Measurements from ENCODE around the gene TCF12.

The TCF12 gene

GRCh38 chr15:57026016-57026592 is 107.7 kb downstream of the TCF12 start:
- no peak for DNase-seq

- no peak for DNase-seq
Observed at GRCh38 chr15:57027596-57027995, 109.2 kb downstream of the TCF12 start.

DNA sequence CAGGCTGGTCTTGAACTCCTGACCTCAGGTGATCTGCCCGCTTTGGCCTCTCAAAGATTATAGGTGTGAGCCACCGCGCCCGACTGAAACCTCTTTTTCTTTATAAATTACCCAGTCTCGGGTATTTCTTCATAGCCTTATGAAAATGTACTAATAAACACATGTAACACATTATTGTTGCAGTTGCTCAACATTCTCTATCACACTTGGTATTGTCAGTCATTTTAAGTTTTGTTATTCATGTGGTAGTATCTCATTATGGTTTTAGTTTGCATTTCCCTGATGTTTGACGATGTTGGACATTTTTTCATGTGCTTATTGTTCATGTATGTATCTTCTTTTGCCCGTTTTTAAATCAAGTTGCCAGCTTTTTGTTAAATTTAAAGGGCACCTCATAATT is 109.7 kb downstream of the TCF12 start:
- no peak for DNase-seq

- DNase-seq = no peak
Observed at GRCh38 chr15:57030011-57030410, 111.6 kb downstream of the TCF12 start.

DNA sequence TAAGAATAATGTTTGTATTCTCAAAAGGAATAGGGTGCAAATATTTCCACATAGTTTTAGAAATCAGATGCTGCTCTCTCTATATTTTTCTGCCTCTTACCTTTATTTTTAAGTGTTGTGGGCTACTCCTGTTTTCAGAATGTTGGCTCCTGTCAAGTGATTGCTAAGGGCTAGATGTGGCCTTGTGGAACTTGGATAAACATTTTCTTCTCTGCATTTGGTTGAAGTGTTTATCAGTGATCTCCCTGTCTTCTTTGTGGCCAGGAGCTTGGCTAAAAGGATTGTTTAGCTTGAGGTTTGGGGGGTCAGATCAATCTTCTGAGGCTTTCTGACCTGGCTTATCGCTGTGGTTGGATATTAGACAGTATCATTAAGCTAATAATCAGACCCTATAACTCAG is 112.6 kb downstream of the TCF12 start:
- no peak for DNase-seq

DNA sequence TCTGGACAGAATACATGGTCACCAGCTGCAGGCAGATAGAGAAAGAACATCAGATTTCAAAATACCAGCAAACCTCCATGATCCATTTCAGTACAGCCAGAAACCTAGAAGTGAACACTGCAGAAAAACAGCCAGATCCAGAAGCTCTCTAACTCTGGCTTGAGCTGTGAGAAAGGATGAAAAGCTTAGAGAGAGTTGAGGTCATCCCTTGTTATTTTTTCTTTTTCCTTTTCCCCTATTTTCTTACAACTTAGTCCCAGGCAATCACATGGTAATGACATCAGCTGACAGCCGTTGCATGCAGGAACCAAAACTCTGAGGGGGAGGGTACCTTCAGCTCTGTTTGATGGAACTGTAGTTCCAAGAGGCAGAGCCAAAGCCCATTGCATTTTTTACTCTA is 113.2 kb downstream of the TCF12 start:
- no peak for DNase-seq

DNA sequence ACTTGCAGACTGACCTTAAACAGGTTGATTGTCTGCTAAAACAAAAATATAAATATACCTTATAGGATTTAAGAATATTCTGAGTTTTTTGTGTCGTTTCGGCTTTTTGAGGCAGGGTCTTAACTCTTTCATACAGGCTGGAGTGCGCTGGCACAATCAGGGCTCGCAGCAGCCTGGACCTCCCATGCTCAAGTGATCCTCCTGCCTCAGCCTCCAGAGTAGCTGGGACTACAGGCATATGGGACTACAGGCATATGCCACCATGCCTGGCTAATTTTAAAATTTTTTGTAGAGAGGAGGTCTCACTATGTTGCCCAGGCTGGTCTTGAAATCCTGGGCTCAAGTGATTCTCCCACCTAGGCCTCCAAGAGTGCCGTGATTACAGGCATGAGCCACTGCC is 113.9 kb downstream of the TCF12 start:
- no peak for DNase-seq

GRCh38 chr15:57033715-57034439 is 115.4 kb downstream of the TCF12 start:
- no peak for DNase-seq

DNA sequence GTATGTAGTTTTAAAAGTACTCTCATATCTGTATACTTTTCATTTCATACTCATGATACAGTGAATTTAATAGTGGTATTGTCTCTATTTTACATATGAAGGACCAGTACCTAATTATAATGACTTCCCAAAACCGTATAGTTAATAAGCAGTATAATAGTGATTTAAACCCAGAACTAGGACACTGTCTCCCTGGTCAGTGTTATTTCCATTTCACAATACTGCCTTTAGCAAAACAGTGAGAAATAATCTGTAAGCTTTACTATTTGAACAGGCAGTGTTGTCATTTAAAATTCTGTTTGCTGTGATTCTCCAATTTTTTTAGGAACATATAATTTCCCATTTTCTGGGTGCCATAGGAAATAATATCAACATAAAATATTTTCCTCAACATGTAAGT is 116.2 kb downstream of the TCF12 start:
- no peak for DNase-seq

- DNase-seq = no peak
Observed at GRCh38 chr15:57035664-57036063, 117.2 kb downstream of the TCF12 start.

DNA sequence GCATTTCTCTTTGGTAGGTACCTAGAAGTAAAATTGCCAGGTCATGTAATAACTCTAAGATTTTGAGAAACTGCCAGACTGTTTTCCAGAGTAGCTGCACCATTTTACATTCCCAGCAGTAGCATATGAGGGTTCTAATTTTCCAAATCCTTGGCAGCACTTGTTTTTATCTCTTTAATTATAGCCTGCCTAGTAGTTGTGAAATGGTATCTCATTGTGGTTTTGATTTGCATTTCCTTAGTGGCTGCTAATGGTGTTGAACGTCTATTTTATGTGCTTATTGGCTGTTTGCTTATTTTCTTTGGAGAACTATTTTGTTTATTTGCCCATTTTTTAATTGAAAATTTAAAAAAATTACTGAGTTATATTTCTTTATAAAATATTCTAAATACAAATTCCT is 117.9 kb downstream of the TCF12 start:
- DNase-seq = no peak

DNA sequence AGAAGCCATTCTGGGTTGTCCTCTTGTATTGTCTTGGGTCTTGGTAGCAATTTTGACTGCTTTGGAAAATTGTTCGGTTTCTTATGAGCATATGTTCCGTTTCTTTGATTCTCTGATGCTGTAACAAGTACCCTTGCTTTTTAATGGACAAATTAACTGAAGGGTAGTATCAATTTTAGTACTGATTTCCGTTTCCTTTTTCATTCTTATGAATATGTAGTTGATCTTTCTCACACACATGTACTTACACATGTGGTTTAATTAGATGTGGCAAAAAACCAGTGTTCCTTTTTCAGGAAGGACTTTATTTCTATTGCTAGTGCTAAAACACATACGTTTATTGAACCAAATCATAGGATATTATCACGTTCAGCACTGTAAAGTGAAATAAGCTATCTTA is 119.1 kb downstream of the TCF12 start:
- no peak for DNase-seq

GRCh38 chr15:57038040-57038439 is 119.6 kb downstream of the TCF12 start:
- no peak for DNase-seq

DNA sequence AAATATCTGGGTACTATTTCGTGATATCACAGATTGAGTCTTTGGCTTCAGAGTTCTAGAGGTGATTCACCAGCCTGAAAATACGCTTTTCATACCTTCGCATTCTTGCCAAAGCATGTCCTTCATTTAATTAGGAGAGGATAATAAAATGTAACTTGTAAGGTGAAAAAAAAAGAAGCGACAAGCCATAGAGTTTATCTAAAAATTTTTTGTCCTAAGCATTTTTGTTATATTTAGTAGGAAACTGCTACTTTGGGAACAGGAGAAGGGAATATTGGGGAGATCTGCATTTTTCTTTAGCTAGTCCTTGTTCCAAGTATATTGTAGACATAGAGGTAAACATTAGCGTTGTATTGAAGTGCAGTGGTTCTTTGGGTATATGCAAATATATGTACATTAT is 120.1 kb downstream of the TCF12 start:
- no peak for DNase-seq

DNA sequence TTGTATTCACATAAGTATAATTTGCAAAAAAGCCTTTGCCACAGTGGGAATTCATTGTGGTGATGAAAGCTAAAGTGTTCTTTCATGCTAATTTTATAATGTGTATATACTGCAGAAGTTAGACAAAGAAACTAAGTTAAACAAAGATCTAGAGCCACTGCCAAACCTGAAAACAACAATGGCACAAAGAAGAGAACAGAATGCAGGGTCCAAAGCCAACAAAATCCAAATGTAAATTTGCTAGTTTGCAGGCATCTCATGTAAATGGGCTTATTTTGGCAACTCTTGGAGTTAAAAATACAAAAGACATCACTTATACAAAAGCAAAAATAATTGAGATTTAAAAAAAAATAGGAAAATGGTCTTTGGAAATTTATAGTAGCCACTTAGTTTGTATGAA is 123.0 kb downstream of the TCF12 start:
- no peak for DNase-seq

DNA sequence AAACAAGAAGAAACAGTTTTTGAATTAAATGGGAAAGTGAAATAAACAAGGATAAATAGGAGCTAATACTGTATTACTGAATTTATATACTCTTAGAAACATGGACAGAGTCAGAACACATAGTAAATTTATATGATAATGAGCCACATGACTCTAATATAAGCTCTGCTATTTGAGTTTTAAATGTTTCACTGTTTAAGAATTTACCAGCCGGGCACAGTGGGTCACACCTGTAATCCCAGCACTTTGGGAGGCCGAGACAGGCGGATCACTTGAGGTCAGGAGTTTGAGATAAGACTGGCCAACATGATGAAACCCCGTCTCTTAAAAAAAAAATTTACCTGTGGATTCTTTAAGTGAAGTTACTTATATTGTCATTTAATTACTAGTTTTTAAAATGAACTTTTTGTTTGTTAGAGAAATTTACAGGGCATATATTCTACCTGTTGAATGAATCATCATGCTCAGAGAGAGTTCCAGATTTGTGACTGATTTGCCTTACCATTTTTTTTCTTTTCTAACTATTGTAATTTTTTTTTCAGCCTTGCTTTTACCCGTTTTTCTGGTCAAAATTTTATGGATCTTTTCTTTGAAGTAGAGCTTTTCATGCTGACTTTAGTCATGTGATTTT is 125.7 kb downstream of the TCF12 start:
- no peak for DNase-seq

GRCh38 chr15:57044970-57045369 is 126.5 kb downstream of the TCF12 start:
- no peak for DNase-seq

DNA sequence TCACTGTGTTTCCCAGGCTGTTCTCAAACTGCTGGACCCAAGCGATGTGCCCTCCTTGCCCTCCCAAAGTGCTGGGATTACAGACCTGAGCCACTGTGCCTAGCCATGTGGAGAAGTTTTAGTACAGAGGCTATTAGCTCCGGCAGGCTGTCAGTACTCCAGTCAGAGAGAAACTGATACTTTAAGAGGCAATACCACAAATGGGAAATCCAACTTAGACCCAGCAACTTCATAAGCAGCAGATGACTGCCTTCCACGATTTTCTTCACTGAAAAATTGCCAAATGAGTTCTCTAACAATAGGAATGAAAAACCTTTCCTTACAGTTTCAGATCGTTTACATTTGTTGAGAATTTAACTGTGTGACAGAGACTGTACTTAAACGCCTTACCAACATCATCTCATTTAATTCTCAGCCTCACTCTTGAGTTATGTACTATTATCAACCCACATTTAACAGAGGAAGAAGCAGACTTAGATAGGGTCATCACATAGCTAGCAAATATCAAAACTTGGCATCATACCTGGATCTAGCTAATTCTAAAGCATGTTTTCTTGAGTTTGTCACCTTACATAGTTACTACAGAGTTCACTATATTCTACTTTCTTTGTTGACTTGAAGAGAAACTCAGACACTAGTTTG is 127.4 kb downstream of the TCF12 start:
- DNase-seq = no peak

- DNase-seq = no peak
Observed at GRCh38 chr15:57048930-57049549, 130.6 kb downstream of the TCF12 start.

DNA sequence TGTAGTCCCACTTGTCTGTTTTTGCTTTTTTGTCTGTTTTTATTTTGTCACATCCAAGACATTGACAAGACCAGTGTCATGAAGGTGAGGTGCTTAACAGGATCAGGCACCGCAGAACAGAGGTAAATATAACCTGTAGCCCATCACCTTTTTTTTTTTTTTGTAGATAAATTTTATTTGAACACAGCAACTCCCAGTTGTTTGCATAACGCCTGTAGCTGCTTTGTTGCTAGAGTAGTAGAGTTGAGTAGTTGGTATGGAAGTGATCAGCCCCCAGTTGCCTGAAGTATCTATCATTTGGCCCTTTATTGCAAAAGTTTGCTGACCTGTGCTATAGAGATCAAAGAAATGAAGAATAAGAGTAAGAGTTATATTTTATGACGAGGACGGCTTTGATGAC is 135.0 kb downstream of the TCF12 start:
- DNase-seq = no peak

DNA sequence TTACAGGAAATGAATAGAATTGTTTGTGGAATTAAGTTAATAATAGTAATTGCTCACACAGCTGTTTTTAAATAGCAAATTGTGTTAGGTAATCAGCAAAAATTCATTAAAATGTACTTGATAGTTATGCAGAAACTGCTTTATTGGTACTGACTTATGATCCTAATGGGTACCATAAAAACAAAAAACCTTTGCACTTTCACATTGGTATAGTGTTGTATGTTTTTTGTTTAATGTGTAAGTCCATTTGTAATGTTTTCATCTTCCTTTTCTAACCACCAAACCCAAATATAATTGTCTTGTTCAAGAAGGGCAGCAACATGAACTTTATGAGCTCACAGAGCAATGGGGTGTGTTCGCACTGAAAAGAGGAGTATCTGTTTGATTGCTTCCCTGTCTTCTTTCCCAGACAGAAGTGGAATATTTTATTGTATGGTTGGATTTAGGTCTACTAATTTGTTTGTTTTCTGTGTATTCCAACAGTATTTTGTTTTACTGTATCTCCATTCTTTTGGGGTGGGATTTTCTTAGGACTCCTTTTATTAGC is 135.8 kb downstream of the TCF12 start:
- DNase-seq = no peak

DNA sequence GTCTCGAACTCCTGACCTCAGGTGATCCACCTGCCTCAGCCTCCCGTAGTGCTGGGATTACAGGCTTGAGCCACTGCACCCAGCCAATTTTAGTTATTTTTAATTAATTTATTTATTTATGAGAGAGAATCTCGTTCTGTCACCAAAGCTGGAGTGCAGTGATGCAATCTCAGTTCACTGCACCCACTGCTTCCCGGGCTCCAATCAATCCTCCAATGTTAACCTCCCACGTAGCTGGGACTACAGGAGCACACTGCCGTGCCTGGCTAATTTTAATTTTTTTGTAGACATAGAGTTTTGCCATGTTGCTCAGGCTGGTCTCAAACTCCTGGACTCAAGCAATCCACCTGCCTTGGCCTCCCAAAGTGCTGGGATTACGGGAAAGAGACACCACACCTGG is 137.9 kb downstream of the TCF12 start:
- DNase-seq = no peak
